GM18951 (cell line): ENCODE data around the gene CDK14.

ENCODE experiments used
- POLR2A ChIP-seq: IDR thresholded peaks from 4 replicates; pipeline ENCODE4 v1.6.1; 2011; ENCODE audit warnings: mild to moderate bottlenecking; ENCODE audit not compliant: insufficient read length, insufficient read depth; ENCODE audit errors: extremely low read depth
- in situ Hi-C: fragments of 300-500 bp; cut with MboI; formaldehyde crosslinking; loops from one replicate; pipeline ENCODE4 v1.12.0; 2022; ENCODE audit warnings: low sequenced_read_pairs, mixed read lengths, inconsistent platforms; ENCODE audit not compliant: unreplicated experiment

CDK14 gene

GRCh38 chr7:91064938-91065337, 468.8 kb downstream of the CDK14 start:
- TF ChIP-seq POLR2A, result no peak

GRCh38 chr7:91066627-91067026, 470.5 kb downstream of the CDK14 start:
- no peak for TF ChIP-seq POLR2A
- in situ Hi-C loops, result no loop called here

More at GRCh38 chr7:91064938-91065337, 468.8 kb downstream of the CDK14 start:
- in situ Hi-C loops, result no loop called here

GRCh38 chr7:91067242-91067641, 471.1 kb downstream of the CDK14 start:
- in situ Hi-C loops, result no loop called here
- no peak for TF ChIP-seq POLR2A

- TF ChIP-seq POLR2A, result no peak
- in situ Hi-C loops, result no loop called here
Observed at GRCh38 chr7:91068136-91068795, 472.1 kb downstream of the CDK14 start.

DNA sequence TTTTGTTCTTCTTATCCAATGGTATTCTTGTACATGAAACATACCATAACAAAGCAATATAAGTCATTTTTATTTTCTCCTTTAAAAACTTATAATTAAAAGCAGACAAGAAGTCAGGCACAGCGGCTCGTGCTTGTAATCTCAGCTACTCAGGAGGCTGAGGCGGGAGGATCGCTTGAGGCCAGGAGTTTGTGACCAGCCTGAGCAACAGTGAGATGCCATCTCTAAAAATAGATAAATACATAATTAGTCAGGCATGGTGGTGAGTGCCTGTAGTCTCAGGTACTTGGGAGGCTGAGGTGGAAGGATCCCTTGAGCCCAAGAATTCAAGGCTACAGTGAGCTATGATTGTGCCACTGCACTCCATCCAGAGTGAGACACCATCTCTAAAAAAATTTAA, 473.0 kb downstream of the CDK14 start:
- in situ Hi-C loops, result no loop called here

GRCh38 chr7:91079487-91079886, 483.4 kb downstream of the CDK14 start:
- in situ Hi-C loops, result no loop called here
- no peak for TF ChIP-seq POLR2A

More for the DNA sequence above, 473.0 kb downstream of the CDK14 start:
- no peak for TF ChIP-seq POLR2A

DNA sequence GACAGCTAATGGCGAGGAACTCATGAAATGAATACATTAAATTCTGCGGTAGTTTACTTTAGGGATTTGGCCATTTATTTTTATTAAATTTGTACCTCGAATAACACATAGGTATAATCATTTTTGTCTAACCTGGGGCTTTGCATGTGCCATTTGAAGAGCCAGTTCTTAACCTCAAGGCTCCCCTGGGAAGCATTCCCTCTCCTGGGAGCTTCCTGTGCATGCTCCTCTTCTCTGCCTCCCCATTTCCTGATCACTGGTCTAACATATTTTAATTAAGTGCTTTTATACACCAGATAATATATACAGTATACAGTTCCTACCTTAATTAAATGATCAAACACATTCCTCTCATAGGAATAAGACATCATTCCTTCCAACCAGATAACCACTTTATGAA, 484.2 kb downstream of the CDK14 start:
- in situ Hi-C loops, result loop anchor here (10.0 kb wide), 1 partner anchor 564 kb away; no protein-coding TSS in a partner anchor

GRCh38 chr7:91082038-91082437, 485.9 kb downstream of the CDK14 start:
- in situ Hi-C loops, result loop anchor here (10.0 kb wide), 1 partner anchor 563 kb away; no protein-coding TSS in a partner anchor
- no peak for TF ChIP-seq POLR2A

More for the DNA sequence above, 484.2 kb downstream of the CDK14 start:
- no peak for TF ChIP-seq POLR2A

DNA sequence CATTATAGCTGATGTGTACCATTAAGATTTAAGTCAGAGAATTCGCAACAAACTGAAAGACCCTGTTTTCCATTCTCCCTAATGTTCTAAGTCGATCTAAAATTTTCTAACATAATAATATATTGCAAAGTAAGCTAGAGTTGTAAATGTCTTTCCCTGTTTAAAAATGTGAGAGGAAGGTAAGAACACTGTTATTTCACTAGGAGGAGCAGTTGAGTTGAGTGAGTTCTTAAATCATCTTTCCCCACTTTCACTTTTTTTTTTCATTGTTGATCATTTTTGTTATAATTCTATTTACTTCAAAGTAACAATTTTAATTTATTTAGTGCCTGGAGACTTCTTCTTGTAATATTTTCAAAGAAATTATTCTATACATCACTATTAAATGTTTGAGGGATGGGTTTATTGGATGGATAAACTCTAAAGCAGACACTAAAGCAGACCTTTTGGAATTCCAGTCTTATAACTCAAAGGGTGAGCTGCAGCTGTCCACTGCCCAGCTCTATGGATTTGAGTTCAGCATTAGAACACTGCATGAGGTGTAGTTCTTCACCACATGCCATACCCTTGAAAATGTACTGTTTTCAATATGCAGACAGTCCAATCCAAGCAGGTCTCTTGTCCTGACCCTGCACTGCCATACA, 486.9 kb downstream of the CDK14 start:
- in situ Hi-C loops, result loop anchor here (10.0 kb wide), 1 partner anchor 562 kb away; no protein-coding TSS in a partner anchor
- TF ChIP-seq POLR2A, result no peak

DNA sequence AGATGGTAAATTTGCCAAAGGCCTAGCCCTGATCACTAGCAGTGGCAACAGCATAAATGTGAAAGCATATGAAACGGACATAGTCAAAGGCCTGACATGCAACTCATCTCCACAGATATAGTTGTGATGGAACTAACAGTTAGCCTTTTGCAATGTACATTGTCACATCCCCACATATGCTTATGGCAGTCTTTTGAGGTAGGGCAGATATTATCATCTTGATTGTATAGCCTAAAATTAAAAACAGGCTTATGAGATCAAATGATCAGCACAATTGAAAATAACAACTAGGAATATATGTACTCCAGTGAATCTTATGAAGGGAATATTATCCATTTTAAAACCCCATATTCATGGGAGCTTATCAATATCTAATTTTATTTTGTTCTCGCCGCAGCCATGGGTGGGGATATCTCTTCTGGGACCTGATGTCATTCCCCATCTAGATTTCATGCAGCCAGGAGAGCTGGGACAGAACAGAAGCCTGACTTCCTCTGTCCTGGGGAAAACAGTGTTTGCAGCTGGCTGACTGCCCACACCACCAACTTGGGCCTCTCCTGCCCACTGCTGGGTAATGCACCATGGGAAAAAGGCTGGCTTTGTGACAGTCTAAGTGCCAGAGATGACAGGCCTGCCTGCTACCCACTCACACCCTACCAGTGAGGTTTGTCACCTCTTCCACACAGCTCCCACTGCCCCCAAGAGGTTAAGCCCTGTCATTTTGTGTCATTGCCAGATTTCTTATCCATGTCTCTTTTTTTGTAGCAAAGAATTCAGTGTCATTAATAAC, 487.9 kb downstream of the CDK14 start:
- in situ Hi-C loops, result loop anchor here (10.0 kb wide), 1 partner anchor 561 kb away; no protein-coding TSS in a partner anchor
- TF ChIP-seq POLR2A, result no peak

DNA sequence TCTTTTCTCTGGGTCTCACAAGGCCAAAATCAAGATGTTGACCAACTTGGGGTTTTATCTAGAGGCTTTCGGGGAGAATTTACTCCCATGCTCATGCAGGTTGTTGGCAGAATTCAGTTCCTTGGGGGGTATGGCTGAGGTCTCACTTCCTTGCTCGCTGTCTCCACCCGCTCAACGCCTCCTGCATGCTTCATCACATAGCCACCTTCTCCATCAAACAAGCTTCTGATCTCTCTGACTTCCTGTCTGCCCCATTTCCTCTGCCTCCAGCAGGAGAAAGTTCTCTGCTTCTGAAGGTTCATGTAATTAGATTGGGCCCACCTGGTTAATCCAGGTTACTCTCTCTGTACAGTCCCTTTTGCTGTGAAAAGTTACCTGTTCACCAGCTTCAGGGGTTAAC, 489.1 kb downstream of the CDK14 start:
- no peak for TF ChIP-seq POLR2A
- in situ Hi-C loops, result loop anchor here (10.0 kb wide), 1 partner anchor 560 kb away; no protein-coding TSS in a partner anchor

DNA sequence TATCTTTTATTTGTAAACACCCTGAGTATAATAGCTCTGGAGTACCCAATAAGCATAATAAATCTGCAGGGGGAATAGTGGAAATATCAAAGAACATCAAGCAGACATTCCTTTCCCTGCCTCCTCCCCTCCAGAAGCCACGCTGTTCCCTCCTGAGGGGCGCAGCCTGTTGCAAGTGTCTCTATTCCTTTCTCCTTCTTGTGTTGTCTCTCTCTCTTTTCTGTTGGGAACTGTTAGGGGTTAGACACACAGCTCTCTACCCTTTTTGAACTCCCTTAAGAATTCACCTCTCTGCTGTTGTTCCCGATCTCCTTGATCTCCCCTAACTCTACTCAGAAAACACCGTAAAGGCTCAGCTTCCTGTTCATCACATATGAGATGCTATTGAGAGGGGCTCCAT, 490.1 kb downstream of the CDK14 start:
- no peak for TF ChIP-seq POLR2A
- in situ Hi-C loops, result loop anchor here (10.0 kb wide), 1 partner anchor 559 kb away; no protein-coding TSS in a partner anchor

GRCh38 chr7:91088156-91088555, 492.0 kb downstream of the CDK14 start:
- TF ChIP-seq POLR2A, result no peak
- in situ Hi-C loops, result loop anchor here (10.0 kb wide), 1 partner anchor 557 kb away; no protein-coding TSS in a partner anchor
